Trophoblast cell (in vitro differentiated cells and primary cell): Measurements from ENCODE around the gene ATIC.

Source experiments
- DNase-seq, 2 donors: peaks; one replicate each; pipeline ENCODE4 v3.0.0-alpha.2; 2016
- H2AFZ ChIP-seq: 2 replicates; pipeline ENCODE4 v1.6.1; 2013; ENCODE audit warnings: low read length, moderate library complexity, mild to moderate bottlenecking; ENCODE audit not compliant: insufficient read depth, poor library complexity
- H2AK5ac ChIP-seq: 2 replicates; pipeline ENCODE4 v1.6.1; 2013; ENCODE audit warnings: mild to moderate bottlenecking, low read length
- H2BK120ac ChIP-seq: 2 replicates; pipeline ENCODE4 v1.6.1; 2013; ENCODE audit warnings: low read length, mild to moderate bottlenecking, moderate library complexity; ENCODE audit not compliant: insufficient read depth, poor library complexity
- H2BK12ac ChIP-seq: 2 replicates; pipeline ENCODE4 v1.6.1; 2013; ENCODE audit warnings: mild to moderate bottlenecking, low read length, moderate library complexity
- H2BK5ac ChIP-seq: 2 replicates; pipeline ENCODE4 v1.6.1; 2013; ENCODE audit warnings: low read length, low read depth, moderate library complexity, mild to moderate bottlenecking; ENCODE audit not compliant: poor library complexity
- H3K14ac ChIP-seq: 2 replicates; pipeline ENCODE4 v1.6.1; 2013; ENCODE audit warnings: mild to moderate bottlenecking, low read length
- H3K18ac ChIP-seq: 2 replicates; pipeline ENCODE4 v1.6.1; 2013; ENCODE audit warnings: mild to moderate bottlenecking, low read length
- H3K23ac ChIP-seq: 2 replicates; pipeline ENCODE4 v1.6.1; 2013; ENCODE audit warnings: low read length
- H3K27ac ChIP-seq: 2 replicates; pipeline ENCODE4 v1.5.1; 2013; ENCODE audit warnings: low read depth, mild to moderate bottlenecking, inconsistent platforms, low read length, moderate library complexity
- H3K27me3 ChIP-seq: 2 replicates; pipeline ENCODE4 v1.6.1; 2013; ENCODE audit warnings: inconsistent platforms, mild to moderate bottlenecking, low read length, moderate library complexity; ENCODE audit not compliant: insufficient read depth
- H3K36me3 ChIP-seq, 2 experiments: 1 replicate in 1 of 2; 2 replicates in 1 of 2; pipeline ENCODE4 v1.6.1; 2013; ENCODE audit warnings: low read length in 2 of 2, mild to moderate bottlenecking in 2 of 2, moderate library complexity in 1 of 2; ENCODE audit not compliant: insufficient read depth in 2 of 2, control insufficient read depth in 1 of 2
- H3K4ac ChIP-seq: 2 replicates; pipeline ENCODE4 v1.6.1; 2013; ENCODE audit warnings: low read depth, mild to moderate bottlenecking, low read length, moderate library complexity
- H3K4me1 ChIP-seq, 2 experiments: 1 replicate in 1 of 2; 2 replicates in 1 of 2; pipeline ENCODE4 v1.6.1; 2013; ENCODE audit warnings: low read length in 2 of 2, mild to moderate bottlenecking in 2 of 2, moderate library complexity in 1 of 2; ENCODE audit not compliant: insufficient read depth in 2 of 2, control insufficient read depth in 1 of 2
- H3K4me2 ChIP-seq: 2 replicates; pipeline ENCODE4 v1.6.1; 2013; ENCODE audit warnings: inconsistent platforms, mild to moderate bottlenecking, low read length, moderate library complexity
- H3K4me3 ChIP-seq: 2 replicates; pipeline ENCODE4 v1.5.1; 2013; ENCODE audit warnings: mild to moderate bottlenecking, low read depth, low read length, inconsistent platforms
- H3K79me1 ChIP-seq: one replicate; pipeline ENCODE4 v1.6.1; 2013; ENCODE audit warnings: low read length
- H3K79me2 ChIP-seq: 2 replicates; pipeline ENCODE4 v1.6.1; 2013; ENCODE audit warnings: low read length, mild to moderate bottlenecking; ENCODE audit not compliant: control insufficient read depth, insufficient read depth, poor library complexity
- H3K9ac ChIP-seq: 2 replicates; pipeline ENCODE4 v1.6.1; 2013; ENCODE audit warnings: mild to moderate bottlenecking, low read length
- H3K9me3 ChIP-seq: 2 replicates; pipeline ENCODE4 v1.6.1; 2013; ENCODE audit warnings: low read depth, mild to moderate bottlenecking, control low read depth, inconsistent platforms, low read length; ENCODE audit not compliant: insufficient read depth
- H4K12ac ChIP-seq: 2 replicates; pipeline ENCODE4 v1.6.1; 2013; ENCODE audit warnings: low read depth, mild to moderate bottlenecking, low read length, moderate library complexity
- H4K8ac ChIP-seq: 2 replicates; pipeline ENCODE4 v1.6.1; 2013; ENCODE audit warnings: low read depth, mild to moderate bottlenecking, low read length, moderate library complexity
- H4K91ac ChIP-seq: one replicate; pipeline ENCODE4 v1.6.1; 2013; ENCODE audit warnings: low read depth, mild to moderate bottlenecking, low read length, moderate library complexity
- WGBS: extraction: QIAGEN DNeasy Blood & Tissue Kit; methylation state at CpG from one replicate; pipeline ENCODE4 v1.1.7; 2013; ENCODE audit warnings: missing lambda C conversion rate; ENCODE audit not compliant: insufficient read length, insufficient coverage; ENCODE audit errors: extremely low coverage; 5-methylcytosine and 5-hydroxymethylcytosine counted together

ATIC gene

DNA sequence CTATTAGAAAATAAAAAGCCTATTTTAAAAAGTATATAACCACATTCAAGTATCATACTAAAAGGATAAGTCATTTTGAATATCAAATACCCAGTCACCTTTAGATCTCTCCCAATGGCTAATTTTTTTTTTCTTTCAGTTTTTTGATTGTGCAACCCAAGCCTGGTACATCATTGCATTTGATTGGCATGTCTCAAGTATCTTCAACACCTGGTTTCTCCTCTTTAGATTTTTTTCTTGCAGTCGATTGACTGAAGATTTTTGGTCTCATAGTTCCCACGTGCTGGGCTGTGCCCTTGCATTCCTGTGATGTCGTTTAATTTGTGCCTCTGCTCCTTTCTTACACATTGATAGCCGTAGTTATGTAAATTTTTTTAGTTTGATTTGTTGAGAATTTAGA lies 40.7 kb downstream of the ATIC start:
- Histone ChIP-seq H3K79me1 (no peaks in the 10 kb centered on the region), H3K23ac (no peak overlapping the region), H3K14ac (no peak overlapping the region), H3K27me3 (no peaks in the 10 kb centered on the region), H3K4me3 (no peak overlapping the region), H4K12ac (no peak overlapping the region), H2BK5ac (no peak overlapping the region), H3K36me3 (peaks cover 9 to 14% of the 10 kb centered on the region in 2 experiments), H3K4me1 (peaks cover 0 to 2% of the 10 kb centered on the region in 2 experiments), H3K9ac (no peak overlapping the region), H3K9me3 (no peaks in the 10 kb centered on the region), H2AK5ac (no peak overlapping the region), H3K4ac (no peak overlapping the region), H3K79me2 (no peaks in the 10 kb centered on the region), H3K18ac (no peak overlapping the region), H4K91ac (no peak overlapping the region), H4K8ac (no peak overlapping the region), H2AFZ (no peak overlapping the region), H2BK12ac (no peak overlapping the region), H3K27ac (no peak overlapping the region), H3K4me2 (no peak overlapping the region), H2BK120ac (no peak overlapping the region)
- no CpG with 5 or more reads among the region's 4 CpGs for WGBS
- DNase-seq, result peak in 1 of 2 donors; percentile 52

DNA sequence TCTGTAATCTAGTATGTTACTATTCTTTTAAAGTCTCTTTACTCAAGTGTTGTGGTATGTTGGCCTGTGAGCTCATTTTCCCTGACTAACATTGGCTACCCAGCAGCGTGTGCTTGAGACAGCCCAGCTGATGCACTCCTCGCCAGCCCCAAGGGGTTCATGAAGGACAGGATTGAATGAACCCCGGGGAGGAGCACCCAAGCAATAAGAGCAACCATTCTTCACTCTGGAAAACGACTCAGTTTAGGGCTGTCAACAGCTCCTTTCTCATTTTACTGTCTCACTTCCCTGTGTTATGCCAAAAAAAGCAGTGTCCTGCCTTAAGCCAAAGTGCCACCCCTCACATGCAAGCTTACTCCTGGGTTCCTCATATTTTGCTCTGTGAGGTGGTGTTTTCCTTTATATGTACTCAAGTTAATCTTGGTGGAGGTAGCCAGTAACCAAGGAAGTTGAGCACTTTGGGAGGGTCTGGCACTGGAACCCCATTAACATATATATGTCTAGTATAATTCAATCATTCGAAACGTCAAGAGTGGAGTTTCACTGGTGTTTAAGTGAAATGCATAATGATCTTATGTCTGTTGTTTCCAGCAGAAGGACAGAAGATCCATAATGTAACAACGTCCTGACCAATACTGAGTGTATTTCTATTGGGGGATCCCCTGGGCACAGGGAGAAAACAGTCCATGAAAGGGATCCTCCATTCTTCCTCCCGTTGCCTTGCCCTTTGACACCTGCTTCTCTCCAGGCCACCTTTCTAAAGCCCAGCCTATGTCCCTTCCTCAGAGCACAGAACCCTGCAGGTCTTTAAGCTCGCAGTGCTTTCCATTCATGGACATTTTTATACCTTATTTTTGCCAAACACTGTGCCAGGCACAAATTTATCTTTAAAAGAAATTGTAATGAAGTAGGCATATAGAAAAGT lies 43.2 kb downstream of the ATIC start:
- H3K4me2 ChIP-seq, result no peak overlapping the region
- H3K4ac ChIP-seq, result no peak overlapping the region
- H3K9ac ChIP-seq, result no peak overlapping the region
- no peak overlapping the region for H2AK5ac ChIP-seq
- H3K27ac ChIP-seq, result no peak overlapping the region
- H2BK12ac ChIP-seq, result no peak overlapping the region
- H3K4me1 ChIP-seq, result no peaks in the 10 kb centered on the region
- no peak overlapping the region for H3K4me3 ChIP-seq
- no peak overlapping the region for H2AFZ ChIP-seq
- no peak overlapping the region for H2BK120ac ChIP-seq
- peak in 1 of 2 donors; percentile 11 for DNase-seq
- H3K9me3 ChIP-seq, result no peaks in the 10 kb centered on the region
- H3K36me3 ChIP-seq, result peaks cover 6 to 10% of the 10 kb centered on the region in 2 experiments
- no peak overlapping the region for H4K91ac ChIP-seq
- no peak overlapping the region for H4K12ac ChIP-seq
- no peaks in the 10 kb centered on the region for H3K79me1 ChIP-seq
- H3K18ac ChIP-seq, result no peak overlapping the region
- no peak overlapping the region for H4K8ac ChIP-seq
- WGBS, result no CpG with 5 or more reads among the region's 9 CpGs
- H3K27me3 ChIP-seq, result no peaks in the 10 kb centered on the region
- H3K23ac ChIP-seq, result no peak overlapping the region
- no peaks in the 10 kb centered on the region for H3K79me2 ChIP-seq
- H3K14ac ChIP-seq, result no peak overlapping the region
- H2BK5ac ChIP-seq, result no peak overlapping the region

DNA sequence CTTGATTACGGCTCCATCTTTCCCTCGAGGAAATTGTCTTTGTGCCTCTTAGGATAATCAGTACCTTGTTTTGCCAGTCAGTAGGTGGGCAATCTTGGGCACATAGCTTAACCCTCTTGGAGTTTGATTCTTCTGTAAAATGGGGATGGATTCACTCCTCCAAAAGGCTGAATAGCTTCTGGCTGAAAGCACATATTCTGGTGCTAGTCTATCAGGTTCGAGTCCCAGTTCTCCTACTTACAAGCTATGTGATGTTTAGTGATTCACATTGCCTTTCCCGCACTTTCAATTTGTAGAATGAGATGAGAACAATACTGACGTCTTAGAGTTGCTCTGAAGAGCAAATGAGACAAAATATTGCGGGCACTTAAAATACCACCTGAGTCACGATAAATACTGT lies 43.9 kb downstream of the ATIC start:
- Histone ChIP-seq H3K27ac (no peak overlapping the region), H3K79me1 (no peaks in the 10 kb centered on the region), H3K4me1 (no peaks in the 10 kb centered on the region), H3K36me3 (peaks cover 4 to 10% of the 10 kb centered on the region in 2 experiments), H2BK12ac (no peak overlapping the region), H3K4me2 (no peak overlapping the region), H3K4ac (no peak overlapping the region), H2BK120ac (no peak overlapping the region), H4K8ac (no peak overlapping the region), H2AFZ (no peak overlapping the region), H3K14ac (no peak overlapping the region), H2AK5ac (no peak overlapping the region), H3K4me3 (no peak overlapping the region), H3K23ac (no peak overlapping the region), H4K12ac (no peak overlapping the region), H3K9ac (no peak overlapping the region), H4K91ac (no peak overlapping the region), H2BK5ac (no peak overlapping the region), H3K18ac (no peak overlapping the region), H3K79me2 (no peaks in the 10 kb centered on the region), H3K27me3 (no peaks in the 10 kb centered on the region), H3K9me3 (no peaks in the 10 kb centered on the region)
- no CpG with 5 or more reads among the region's 7 CpGs for WGBS
- peak in 1 of 2 donors; percentile 48 for DNase-seq

DNA sequence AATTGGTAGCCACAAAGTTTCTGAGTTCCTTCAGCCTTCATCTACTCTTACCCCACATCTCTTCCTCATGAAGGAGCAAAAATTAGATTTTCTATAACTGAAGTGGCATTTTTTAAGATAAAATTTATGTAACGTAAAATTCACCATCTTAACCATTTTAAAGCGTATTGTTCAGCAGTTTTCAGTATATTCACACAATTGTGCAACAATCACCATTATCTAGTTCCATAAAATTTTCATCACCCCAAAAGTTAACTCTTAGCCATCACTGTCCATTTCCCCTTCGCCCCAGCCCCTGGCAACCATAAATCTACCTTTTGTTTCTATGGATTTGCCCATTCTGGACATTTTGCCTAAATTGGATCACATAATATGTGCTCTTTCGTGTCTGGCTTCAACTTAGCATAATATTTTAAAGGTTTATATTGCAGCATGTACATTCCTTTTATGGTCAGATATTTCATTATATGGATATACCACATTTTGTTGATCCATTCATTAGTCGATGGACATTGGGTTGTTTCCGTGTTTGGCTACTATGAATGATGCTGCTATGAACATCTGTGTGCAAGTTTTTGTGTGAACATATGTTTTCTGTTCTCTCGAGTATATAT lies 44.6 kb downstream of the ATIC start:
- Histone ChIP-seq H3K4me1 (no peaks in the 10 kb centered on the region), H3K27me3 (no peaks in the 10 kb centered on the region), H3K23ac (no peak overlapping the region), H3K4ac (no peak overlapping the region), H3K36me3 (peaks cover 4 to 14% of the 10 kb centered on the region in 2 experiments), H3K27ac (no peak overlapping the region), H3K4me3 (no peak overlapping the region), H3K14ac (no peak overlapping the region), H2BK12ac (no peak overlapping the region), H3K79me1 (no peaks in the 10 kb centered on the region), H3K9me3 (no peaks in the 10 kb centered on the region), H2AK5ac (no peak overlapping the region), H2BK120ac (no peak overlapping the region), H4K12ac (no peak overlapping the region), H3K9ac (no peak overlapping the region), H2BK5ac (no peak overlapping the region), H2AFZ (no peak overlapping the region), H3K18ac (no peak overlapping the region), H4K8ac (no peak overlapping the region), H3K79me2 (no peaks in the 10 kb centered on the region), H4K91ac (no peak overlapping the region), H3K4me2 (no peak overlapping the region)
- no CpG with 5 or more reads among the region's 7 CpGs for WGBS
- DNase-seq, result peak in 1 of 2 donors; percentile 13
